NB4 (cell line): ENCODE data around the gene COMMD1.

Experiments
- DNase-seq: peaks from one replicate; pipeline ENCODE4 v3.0.0; 2010; ENCODE audit warnings: low read depth
- H3K4me3 ChIP-seq: one replicate; pipeline ENCODE4 v1.5.1; 2011; ENCODE audit warnings: mild to moderate bottlenecking, low read depth, low read length, moderate library complexity
- CTCF ChIP-seq: IDR thresholded peaks from one replicate; pipeline ENCODE4 v1.5.1; 2012; ENCODE audit warnings: low read depth, low read length
- MAX ChIP-seq: IDR thresholded peaks from 2 replicates; pipeline ENCODE4 v1.6.1; 2011; ENCODE audit warnings: low read depth, low read length
- MYC ChIP-seq: IDR thresholded peaks from 2 replicates; pipeline ENCODE4 v1.6.1; 2011; ENCODE audit warnings: low read depth, low read length
- POLR2A ChIP-seq: IDR thresholded peaks from 2 replicates; pipeline ENCODE4 v1.6.1; 2011; ENCODE audit warnings: mild to moderate bottlenecking; ENCODE audit not compliant: insufficient read length; ENCODE audit errors: extremely low read depth

The COMMD1 gene

GRCh38 chr2:62054029-62054791 is 148.7 kb downstream of the COMMD1 start:
- TF ChIP-seq MAX (no peak), CTCF (no peak), MYC (no peak)
- no peak for DNase-seq
- H3K4me3 ChIP-seq: no peak overlapping the region

GRCh38 chr2:62054916-62055450 is 149.5 kb downstream of the COMMD1 start:
- no peak for DNase-seq
- TF ChIP-seq CTCF (no peak), MAX (no peak), MYC (no peak), POLR2A (no peak)
- H3K4me3 ChIP-seq: no peak overlapping the region

GRCh38 chr2:62055724-62056336 is 150.4 kb downstream of the COMMD1 start:
- no peak for DNase-seq
- H3K4me3 ChIP-seq: no peak overlapping the region
- TF ChIP-seq POLR2A (no peak), MYC (no peak), CTCF (no peak), MAX (no peak)

- DNase-seq: no peak
- TF ChIP-seq MYC (no peak), MAX (no peak), CTCF (no peak), POLR2A (no peak)
- no peak overlapping the region for H3K4me3 ChIP-seq
Measured at GRCh38 chr2:62056341-62056740, 150.9 kb downstream of the COMMD1 start.

GRCh38 chr2:62065243-62065642 is 159.8 kb downstream of the COMMD1 start:
- TF ChIP-seq POLR2A (no peak), CTCF (no peak), MAX (no peak), MYC (no peak)
- no peak for DNase-seq
- no peak overlapping the region for H3K4me3 ChIP-seq
